SU-DHL-6 (cell line): ENCODE results near the gene PTPRN2.
"Not testable (repeated sequence)": the region's sequence is repeated elsewhere in the genome, so short reads cannot be mapped to it uniquely, and the experiment has no call there.

ENCODE experiments used
- H2AFZ ChIP-seq: fragments of 200-600 bp; sonication (generic); 2 replicates; pipeline ENCODE4 v1.6.1; 2014; ENCODE audit warnings: low read depth, mild to moderate bottlenecking, moderate library complexity, mixed read lengths, antibody characterized with exemption, low read length; ENCODE audit not compliant: severe bottlenecking
- H3F3A ChIP-seq: fragments of 200-600 bp; shearing (Covaris generic); 2 replicates; pipeline ENCODE4 v1.6.0; 2016; ENCODE audit warnings: antibody characterized with exemption, mild to moderate bottlenecking; ENCODE audit not compliant: insufficient read depth
- H3K27ac ChIP-seq: fragments of 200-600 bp; sonication (generic); 2 replicates; pipeline ENCODE4 v1.5.1; 2016; ENCODE audit warnings: low read depth, mild to moderate bottlenecking, low read length, moderate library complexity, mixed read lengths
- H3K27me3 ChIP-seq: fragments of 200-600 bp; sonication (generic), shearing (Covaris generic); 2 replicates; pipeline ENCODE4 v1.6.0; 2014; ENCODE audit warnings: mild to moderate bottlenecking, low read length
- H3K36me3 ChIP-seq: fragments of 200-600 bp; sonication (generic); 2 replicates; pipeline ENCODE4 v1.6.1; 2014; ENCODE audit warnings: mild to moderate bottlenecking, low read length, mixed read lengths
- H3K4me2 ChIP-seq: fragments of 300-600, 200-600 bp; shearing (Covaris generic), sonication (generic); 2 replicates; pipeline ENCODE4 v1.6.0; 2014; ENCODE audit warnings: low read length, low read depth, mild to moderate bottlenecking; ENCODE audit not compliant: poor library complexity, severe bottlenecking
- H3K4me3 ChIP-seq: fragments of 200-600 bp; sonication (generic); 2 replicates; pipeline ENCODE4 v1.5.1; 2014; ENCODE audit warnings: antibody characterized with exemption, low read length, mild to moderate bottlenecking, mixed read lengths; ENCODE audit not compliant: insufficient read depth, poor library complexity, severe bottlenecking
- H3K79me2 ChIP-seq: fragments of 200-600 bp; sonication (generic); 2 replicates; pipeline ENCODE4 v1.6.1; 2014; ENCODE audit warnings: mild to moderate bottlenecking, low read length, moderate library complexity; ENCODE audit not compliant: insufficient read depth
- H3K9ac ChIP-seq: fragments of 200-600 bp; sonication (generic); 2 replicates; pipeline ENCODE4 v1.7.0; 2014; ENCODE audit warnings: mild to moderate bottlenecking, low read length
- H3K9me2 ChIP-seq: fragments of 200-600 bp; sonication (generic); replicated peaks from 2 replicates; pipeline ENCODE4 v1.6.1; 2014; ENCODE audit warnings: low read length; ENCODE audit not compliant: insufficient read depth
- H3K9me3 ChIP-seq: fragments of 200-600 bp; sonication (generic); 2 replicates; pipeline ENCODE4 v1.6.1; 2014; ENCODE audit warnings: low read length, mixed read lengths; ENCODE audit not compliant: insufficient read depth
- H4K20me1 ChIP-seq: fragments of 200-600 bp; sonication (generic); 2 replicates; pipeline ENCODE4 v1.6.1; 2014; ENCODE audit warnings: low read depth, mild to moderate bottlenecking, antibody characterized with exemption, low read length, moderate library complexity, mixed read lengths
- EZH2phosphoT487 ChIP-seq: fragments of 200-600 bp; sonication (generic), shearing (Covaris generic); conservative IDR thresholded peaks from 2 replicates; pipeline ENCODE4 v1.6.1; 2018; ENCODE audit warnings: mild to moderate bottlenecking, antibody characterized with exemption, low read length, moderate library complexity, mixed read lengths
- TF ChIP-seq, protein P1 (sequence below): fragments of 200-600 bp; sonication (generic); IDR thresholded peaks from one replicate; pipeline ENCODE4 v1.5.1; 2017; ENCODE audit warnings: antibody characterized with exemption, mild to moderate bottlenecking, low read length, moderate library complexity; ENCODE audit not compliant: insufficient read depth, poor library complexity, severe bottlenecking

PTPRN2 gene

DNA sequence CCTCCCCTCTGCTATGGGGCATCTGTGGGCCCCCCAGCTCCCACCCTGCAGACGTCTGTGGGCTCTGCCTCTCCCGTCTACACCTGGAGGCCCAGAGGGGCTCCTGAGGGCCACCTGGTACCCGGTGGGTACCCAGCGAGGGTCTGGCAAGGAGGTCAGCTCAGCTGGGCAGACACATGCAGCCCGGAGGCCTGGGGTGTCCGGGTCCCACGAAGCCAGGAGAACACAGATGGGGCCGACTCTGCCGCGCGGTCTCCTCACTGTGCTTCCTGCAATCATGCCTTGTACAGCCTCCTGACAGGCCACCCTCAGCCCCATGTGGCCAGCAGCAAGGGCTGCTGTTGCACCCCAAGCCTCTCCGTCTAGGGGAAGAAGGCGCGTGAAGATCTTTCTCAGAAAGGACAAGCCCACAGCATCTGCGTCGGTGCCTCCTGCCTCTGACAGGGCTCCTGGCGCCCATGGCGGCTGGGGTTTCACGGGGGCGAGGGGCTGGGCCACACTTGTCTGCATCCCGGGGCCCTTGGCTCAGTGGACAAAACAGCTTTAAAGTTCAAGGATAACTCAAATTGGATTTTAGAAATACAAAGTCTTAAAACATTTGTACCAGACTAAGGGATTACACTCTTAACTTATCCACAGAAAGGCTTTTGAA, 859.5 kb downstream of the PTPRN2 start:
- Histone ChIP-seq H3K79me2 (no peaks in the 10 kb centered on the region), H3K4me3 (no peak overlapping the region), H3K36me3 (no peaks in the 10 kb centered on the region), H3K27ac (no peak overlapping the region), H3K9me2 (no peaks in the 10 kb centered on the region), H2AFZ (no peak overlapping the region), H3K27me3 (no peaks in the 10 kb centered on the region), H3K9ac (no peak overlapping the region), H3K9me3 (no peaks in the 10 kb centered on the region), H3K4me2 (no peak overlapping the region), H3F3A (no peaks in the 10 kb centered on the region), H4K20me1 (no peaks in the 10 kb centered on the region)
- TF ChIP-seq, protein P1, sequence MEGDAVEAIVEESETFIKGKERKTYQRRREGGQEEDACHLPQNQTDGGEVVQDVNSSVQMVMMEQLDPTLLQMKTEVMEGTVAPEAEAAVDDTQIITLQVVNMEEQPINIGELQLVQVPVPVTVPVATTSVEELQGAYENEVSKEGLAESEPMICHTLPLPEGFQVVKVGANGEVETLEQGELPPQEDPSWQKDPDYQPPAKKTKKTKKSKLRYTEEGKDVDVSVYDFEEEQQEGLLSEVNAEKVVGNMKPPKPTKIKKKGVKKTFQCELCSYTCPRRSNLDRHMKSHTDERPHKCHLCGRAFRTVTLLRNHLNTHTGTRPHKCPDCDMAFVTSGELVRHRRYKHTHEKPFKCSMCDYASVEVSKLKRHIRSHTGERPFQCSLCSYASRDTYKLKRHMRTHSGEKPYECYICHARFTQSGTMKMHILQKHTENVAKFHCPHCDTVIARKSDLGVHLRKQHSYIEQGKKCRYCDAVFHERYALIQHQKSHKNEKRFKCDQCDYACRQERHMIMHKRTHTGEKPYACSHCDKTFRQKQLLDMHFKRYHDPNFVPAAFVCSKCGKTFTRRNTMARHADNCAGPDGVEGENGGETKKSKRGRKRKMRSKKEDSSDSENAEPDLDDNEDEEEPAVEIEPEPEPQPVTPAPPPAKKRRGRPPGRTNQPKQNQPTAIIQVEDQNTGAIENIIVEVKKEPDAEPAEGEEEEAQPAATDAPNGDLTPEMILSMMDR = no peak
- TF ChIP-seq EZH2phosphoT487 = no peak

DNA sequence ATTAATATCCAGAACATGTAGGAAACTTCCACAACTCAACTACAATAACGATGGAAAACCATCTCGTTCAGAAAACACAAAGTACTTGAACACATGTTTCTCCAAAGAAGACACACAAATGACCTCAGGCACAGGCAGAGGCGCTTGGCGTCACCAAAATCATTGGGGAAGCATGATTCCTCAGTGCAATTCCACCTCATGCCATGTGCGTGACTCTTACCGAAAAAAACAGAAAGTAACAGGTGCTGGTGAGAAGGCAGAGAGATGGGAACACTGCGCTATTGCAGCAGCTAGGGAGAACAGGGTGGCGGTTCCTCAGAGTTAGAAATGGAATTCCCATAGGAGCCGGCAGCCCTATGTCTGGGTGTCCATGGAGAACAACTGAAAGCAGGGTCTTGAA, 860.9 kb downstream of the PTPRN2 start:
- Histone ChIP-seq H3K79me2 (no peaks in the 10 kb centered on the region), H3K9ac (no peak overlapping the region), H3K9me3 (no peaks in the 10 kb centered on the region), H3K4me2 (no peak overlapping the region), H2AFZ (no peak overlapping the region), H3K4me3 (no peak overlapping the region), H3K36me3 (no peaks in the 10 kb centered on the region), H3K27me3 (no peaks in the 10 kb centered on the region), H4K20me1 (no peaks in the 10 kb centered on the region), H3F3A (no peaks in the 10 kb centered on the region), H3K9me2 (no peaks in the 10 kb centered on the region), H3K27ac (no peak overlapping the region)
- no peak for TF ChIP-seq EZH2phosphoT487
- TF ChIP-seq, protein P1 = no peak

DNA sequence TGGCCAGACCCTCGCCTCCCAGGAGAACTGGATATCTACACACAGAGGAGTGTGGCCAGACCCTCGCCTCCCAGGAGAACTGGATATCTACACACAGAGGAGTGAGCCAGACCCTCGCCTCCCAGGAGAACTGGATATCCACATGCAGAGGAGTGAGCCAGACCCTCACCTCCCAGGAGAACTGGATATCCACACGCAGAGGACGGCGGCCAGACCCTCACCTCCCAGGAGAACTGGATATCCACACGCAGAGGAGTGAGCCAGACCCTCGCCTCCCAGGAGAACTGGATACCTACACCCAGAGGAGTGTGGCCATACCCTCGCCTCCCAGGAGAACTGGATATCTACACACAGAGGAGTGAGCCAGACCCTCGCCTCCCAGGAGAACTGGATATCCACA, 862.3 kb downstream of the PTPRN2 start:
- not testable (repeated sequence) for H4K20me1 ChIP-seq, H3K9me2 ChIP-seq, H3K9me3 ChIP-seq, H3K27me3 ChIP-seq, H3K36me3 ChIP-seq, H2AFZ ChIP-seq, H3K27ac ChIP-seq, H3K4me3 ChIP-seq, H3K9ac ChIP-seq, H3K4me2 ChIP-seq, H3F3A ChIP-seq, H3K79me2 ChIP-seq

DNA sequence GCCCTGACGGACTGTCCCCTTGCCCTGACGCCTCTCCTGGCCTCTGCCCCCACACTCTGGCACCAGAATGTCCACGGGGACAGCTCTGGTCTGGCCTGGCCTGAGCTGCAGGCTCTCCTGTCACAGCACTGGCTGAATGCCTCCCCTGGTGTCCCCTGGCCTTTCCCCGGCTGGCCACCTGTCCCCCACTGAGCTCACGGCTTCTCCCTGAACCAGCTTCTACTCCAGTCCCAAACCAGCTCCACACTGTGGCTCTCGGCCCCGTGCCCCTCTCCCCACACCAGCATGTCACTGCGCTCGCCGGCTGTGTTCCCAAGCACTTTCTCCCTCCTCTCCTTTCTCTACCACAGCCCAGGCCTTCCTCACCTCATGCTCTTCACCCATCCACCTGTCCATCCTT, 864.4 kb downstream of the PTPRN2 start:
- H3K9me3 ChIP-seq = no peaks in the 10 kb centered on the region
- no peak overlapping the region for H3K4me3 ChIP-seq
- H3K9ac ChIP-seq = no peak overlapping the region
- no peaks in the 10 kb centered on the region for H3K9me2 ChIP-seq
- no peaks in the 10 kb centered on the region for H4K20me1 ChIP-seq
- H3K36me3 ChIP-seq = no peaks in the 10 kb centered on the region
- no peaks in the 10 kb centered on the region for H3K27me3 ChIP-seq
- TF ChIP-seq, protein P1 = no peak
- TF ChIP-seq EZH2phosphoT487 = no peak
- no peak overlapping the region for H2AFZ ChIP-seq
- no peaks in the 10 kb centered on the region for H3F3A ChIP-seq
- H3K4me2 ChIP-seq = no peak overlapping the region
- H3K27ac ChIP-seq = no peak overlapping the region
- no peaks in the 10 kb centered on the region for H3K79me2 ChIP-seq
